Peyer's patch (tissue), 4 donors: ENCODE data around the gene ARPC1A. TPM values are rescaled to one million over a fixed set of nuclear protein-coding genes. Genes with fewer than 3 reads are reported as not detected.

Source experiments
- DNase-seq, 3 donors: peaks; one replicate each; pipeline ENCODE4 v3.0.0-alpha.2; 2017 to 2019
- H3K27ac ChIP-seq, 4 donors: fragments of 200-600 bp; sonication (generic); one replicate each; pipeline ENCODE4 v1.5.1; 2016 to 2019
- H3K27me3 ChIP-seq, 2 donors: fragments of 200-600 bp; sonication (generic); one replicate each; pipeline ENCODE4 v1.5.1; 2019
- H3K36me3 ChIP-seq, 3 donors: fragments of 200-600 bp; sonication (generic); one replicate each; pipeline ENCODE4 v1.5.1; 2016 to 2019
- H3K4me1 ChIP-seq, 4 donors: fragments of 200-600 bp; sonication (generic); one replicate each; pipeline ENCODE4 v1.5.1; 2016 to 2019
- H3K4me3 ChIP-seq, 4 donors: fragments of 200-600 bp; sonication (generic); 1 replicate in 3 of 4; 2 replicates in 1 of 4; pipeline ENCODE4 v1.5.1; 2016 to 2019; ENCODE audit warnings: mild to moderate bottlenecking in 1 of 4
- H3K9me3 ChIP-seq, 4 donors: fragments of 200-600 bp; sonication (generic); one replicate each; pipeline ENCODE4 v1.5.1; 2016 to 2019; ENCODE audit warnings: mild to moderate bottlenecking in 1 of 4
- CTCF ChIP-seq, 6 experiments: fragments of 450-650 bp in 4 of 6; fragments of 200-600 bp in 2 of 6; sonication (generic) in 1 of 6; IDR thresholded peaks; one replicate each; pipeline ENCODE4 v1.5.1; 2017 to 2019; ENCODE audit warnings: antibody characterized with exemption in 6 of 6, mild to moderate bottlenecking in 3 of 6, moderate library complexity in 1 of 6
- POLR2A ChIP-seq, 2 donors: fragments of 450-650 bp; IDR thresholded peaks; one replicate each; pipeline ENCODE4 v1.5.1; 2017; ENCODE audit warnings: antibody characterized with exemption in 2 of 2, mild to moderate bottlenecking in 2 of 2, moderate library complexity in 2 of 2
- total RNA-seq, 4 donors: library from RNA; depleted of rRNA; stranded (reverse); fragments of >200 nt; gene quantifications; one replicate each; pipeline ENCODE4 v1.1.0, GENCODE V29; 2016

The ARPC1A gene
- total RNA-seq, 4 donors from 2014 or later: 195 to 278 (median 225) TPM

GRCh38 chr7:99407872-99408378 lies 82.2 kb downstream of the ARPC1A start:
- Histone ChIP-seq H3K27ac (peak overlapping the region; percentile 93 to 97 (median 95)), H3K27me3 (no peaks in the 10 kb centered on the region), H3K4me1 (peaks cover 6 to 38% (median 19%) of the 10 kb centered on the region in 4 donors), H3K36me3 (peaks cover 0 to 46% (median 3%) of the 10 kb centered on the region in 3 donors), H3K4me3 (peak overlapping the region; percentile 80 to 98 (median 86)), H3K9me3 (no peaks in the 10 kb centered on the region)
- TF ChIP-seq POLR2A (IDR thresholded peaks at IDR 0.05) (no peak), CTCF (IDR thresholded peaks at IDR 0.05) (no peak)
- peak in 2 of 3 donors; percentile 64 to 66 for DNase-seq

GRCh38 chr7:99408379-99409191 lies 82.9 kb downstream of the ARPC1A start, which contains the start of the genes BUD31 and PDAP1:
BUD31 (plus strand) TSS chr7:99408969; CDS start chr7:99411093, 2,124 bp downstream.
PDAP1 (minus strand) TSS chr7:99408597; CDS start chr7:99408548, 49 bp downstream.
- H3K4me3 ChIP-seq: peak within 1 kb of the TSS; percentile 80 to 98 (median 86)
- no peaks in the 10 kb centered on the region for H3K27me3 ChIP-seq
- H3K4me1 ChIP-seq: peaks cover 6 to 38% (median 19%) of the 10 kb centered on the region in 4 donors
- peaks cover 0 to 46% (median 3%) of the 10 kb centered on the region in 3 donors for H3K36me3 ChIP-seq
- TF ChIP-seq POLR2A (IDR thresholded peaks at IDR 0.05): peak; percentile 74 to 95
- peak in 4 of 6 experiments; percentile 32 to 56 (median 52) for TF ChIP-seq CTCF (IDR thresholded peaks at IDR 0.05)
- peak; percentile 92 to 97 (median 96) for DNase-seq
- no peaks in the 10 kb centered on the region for H3K9me3 ChIP-seq
- H3K27ac ChIP-seq: peak within 1 kb of the TSS; percentile 93 to 97 (median 95)

GRCh38 chr7:99409192-99409572 lies 83.5 kb downstream of the ARPC1A start:
- H3K4me3 ChIP-seq: peak overlapping the region; percentile 80 to 98 (median 86)
- peak overlapping the region; percentile 93 to 97 (median 95) for H3K27ac ChIP-seq
- no peaks in the 10 kb centered on the region for H3K27me3 ChIP-seq
- H3K4me1 ChIP-seq: peaks cover 6 to 38% (median 19%) of the 10 kb centered on the region in 4 donors
- no peak for TF ChIP-seq CTCF (IDR thresholded peaks at IDR 0.05)
- TF ChIP-seq POLR2A (IDR thresholded peaks at IDR 0.05): no peak
- H3K36me3 ChIP-seq: peaks cover 0 to 47% (median 3%) of the 10 kb centered on the region in 3 donors
- DNase-seq: no peak
- H3K9me3 ChIP-seq: no peaks in the 10 kb centered on the region

GRCh38 chr7:99409806-99410205 lies 84.1 kb downstream of the ARPC1A start:
- peak overlapping the region in 3 of 4 donors; percentile 93 to 96 (median 94) for H3K27ac ChIP-seq
- H3K4me3 ChIP-seq: peak overlapping the region; percentile 80 to 98 (median 86)
- no peaks in the 10 kb centered on the region for H3K27me3 ChIP-seq

More at GRCh38 chr7:99409806-99410205, 84.1 kb downstream of the ARPC1A start:
- DNase-seq: no peak
- H3K9me3 ChIP-seq: no peaks in the 10 kb centered on the region
- TF ChIP-seq CTCF (IDR thresholded peaks at IDR 0.05) (no peak), POLR2A (IDR thresholded peaks at IDR 0.05) (no peak)
- peaks cover 0 to 47% (median 3%) of the 10 kb centered on the region in 3 donors for H3K36me3 ChIP-seq
- peaks cover 6 to 32% (median 19%) of the 10 kb centered on the region in 4 donors for H3K4me1 ChIP-seq
